IPS DF 6.9 (cell line): ENCODE measurements around the gene LYZL1.

Source experiments
- DNase-seq: peaks from one replicate; pipeline ENCODE4 v3.0.0-alpha.2; 2013; ENCODE audit warnings: low read depth, low spot score
- H3K27ac ChIP-seq: one replicate; pipeline ENCODE4 v1.5.1; 2013; ENCODE audit warnings: low read length, control low read depth
- H3K27me3 ChIP-seq: 2 replicates; pipeline ENCODE4 v1.6.1; 2013; ENCODE audit warnings: mild to moderate bottlenecking, low read length; ENCODE audit not compliant: control insufficient read depth, insufficient read depth
- H3K36me3 ChIP-seq: 2 replicates; pipeline ENCODE4 v1.6.1; 2013; ENCODE audit warnings: low read length; ENCODE audit not compliant: control insufficient read depth, insufficient read depth
- H3K4me1 ChIP-seq: 2 replicates; pipeline ENCODE4 v1.6.1; 2013; ENCODE audit warnings: low read length; ENCODE audit not compliant: control insufficient read depth, insufficient read depth
- H3K4me3 ChIP-seq: 2 replicates; pipeline ENCODE4 v1.5.1; 2013; ENCODE audit warnings: mild to moderate bottlenecking, low read length
- H3K9me3 ChIP-seq: 2 replicates; pipeline ENCODE4 v1.6.1; 2013; ENCODE audit warnings: low read length, inconsistent platforms; ENCODE audit not compliant: control insufficient read depth, insufficient read depth
- WGBS: extraction: QIAGEN DNeasy Blood & Tissue Kit; methylation state at CpG from one replicate; pipeline ENCODE4 v1.1.7; 2013; ENCODE audit warnings: mixed read lengths, missing lambda C conversion rate; ENCODE audit not compliant: insufficient read length, insufficient coverage; 5-methylcytosine and 5-hydroxymethylcytosine counted together

Gene LYZL1

DNA sequence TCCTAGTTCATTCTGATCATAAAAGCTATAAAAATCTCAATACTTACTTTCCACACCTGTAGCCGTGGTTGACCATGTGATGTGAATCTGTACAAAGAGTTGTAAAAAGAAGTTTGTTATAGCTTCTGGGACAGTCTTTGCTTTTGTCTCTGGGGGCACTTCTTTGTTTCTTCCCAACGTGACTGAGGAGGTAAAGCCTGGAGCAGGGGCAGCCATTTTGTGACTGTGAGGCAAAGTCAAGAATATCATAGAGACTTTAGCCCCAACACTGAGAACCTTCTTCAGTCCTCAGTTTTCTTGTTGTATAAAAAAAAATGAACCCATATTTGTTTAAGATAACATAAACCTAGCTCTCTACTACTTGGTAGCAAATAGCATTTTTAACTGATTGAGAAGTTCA lies 29.4 kb upstream of the LYZL1 start:
- Histone ChIP-seq H3K27ac (no peak overlapping the region), H3K27me3 (no peaks in the 10 kb centered on the region), H3K4me3 (no peak overlapping the region), H3K36me3 (no peaks in the 10 kb centered on the region), H3K4me1 (peaks cover 1% of the 10 kb centered on the region; the same call in 1 of the 2 replicates), H3K9me3 (no peaks in the 10 kb centered on the region)
- no peak for DNase-seq
- WGBS, result no CpG with 5 or more reads among the region's 2 CpGs

DNA sequence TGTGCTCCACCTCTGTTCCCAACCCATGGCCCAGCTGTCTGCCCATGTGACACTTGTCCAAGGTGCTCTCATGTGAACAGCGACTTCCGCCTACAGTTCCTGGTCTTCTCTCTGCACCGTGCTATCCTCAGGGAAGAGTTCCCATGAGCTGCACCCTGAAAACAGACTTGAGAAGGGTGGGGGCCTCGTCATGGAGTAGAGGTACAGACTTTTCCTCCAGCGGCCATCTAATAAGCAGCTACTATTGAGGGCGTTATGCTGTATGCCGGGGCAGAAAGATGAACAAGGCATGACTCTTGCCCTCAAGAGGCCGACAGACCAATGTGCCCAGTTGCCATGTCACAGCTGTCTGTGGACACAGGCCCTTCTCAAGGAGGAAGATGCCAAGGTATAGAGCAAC lies 25.4 kb upstream of the LYZL1 start:
- DNase-seq, result no peak
- H3K4me1 ChIP-seq, result peaks cover 1% of the 10 kb centered on the region; the same call in 1 of the 2 replicates
- H3K27ac ChIP-seq, result no peak overlapping the region
- H3K4me3 ChIP-seq, result no peak overlapping the region
- H3K27me3 ChIP-seq, result no peaks in the 10 kb centered on the region
- WGBS, result no CpG with 5 or more reads among the region's 8 CpGs
- H3K9me3 ChIP-seq, result no peaks in the 10 kb centered on the region
- H3K36me3 ChIP-seq, result no peaks in the 10 kb centered on the region

DNA sequence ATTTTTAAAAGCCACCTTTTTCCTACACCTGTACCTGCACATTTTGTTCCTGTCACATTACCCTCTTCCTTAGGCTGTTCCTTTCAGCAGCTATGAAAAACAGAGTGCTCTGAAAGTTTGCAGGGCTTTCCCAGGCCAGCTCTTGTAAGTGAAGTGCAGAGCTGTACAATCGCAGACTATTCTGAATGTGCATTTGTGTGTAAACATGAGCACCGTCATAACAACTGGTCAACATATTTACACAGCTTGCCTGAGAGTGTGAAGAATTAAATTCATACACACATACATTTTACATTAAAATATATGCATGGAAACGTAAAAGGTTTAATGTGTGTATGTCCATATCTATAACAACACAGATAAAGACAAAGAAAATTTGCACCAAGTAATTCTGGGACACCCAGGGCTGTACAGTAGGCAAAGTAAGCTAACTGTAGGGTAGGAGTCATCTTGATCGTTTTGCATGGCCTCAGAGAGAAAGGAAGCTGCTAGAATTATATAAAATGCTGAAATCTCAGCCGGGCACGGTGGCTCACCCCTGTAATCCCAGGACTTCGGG lies 23.6 kb upstream of the LYZL1 start:
- no peaks in the 10 kb centered on the region for H3K27me3 ChIP-seq
- DNase-seq, result no peak
- peaks cover 1% of the 10 kb centered on the region; the same call in 1 of the 2 replicates for H3K4me1 ChIP-seq
- no peaks in the 10 kb centered on the region for H3K36me3 ChIP-seq
- no peak overlapping the region for H3K27ac ChIP-seq
- no peak overlapping the region for H3K4me3 ChIP-seq
- no peaks in the 10 kb centered on the region for H3K9me3 ChIP-seq
- no CpG with 5 or more reads among the region's 7 CpGs for WGBS

DNA sequence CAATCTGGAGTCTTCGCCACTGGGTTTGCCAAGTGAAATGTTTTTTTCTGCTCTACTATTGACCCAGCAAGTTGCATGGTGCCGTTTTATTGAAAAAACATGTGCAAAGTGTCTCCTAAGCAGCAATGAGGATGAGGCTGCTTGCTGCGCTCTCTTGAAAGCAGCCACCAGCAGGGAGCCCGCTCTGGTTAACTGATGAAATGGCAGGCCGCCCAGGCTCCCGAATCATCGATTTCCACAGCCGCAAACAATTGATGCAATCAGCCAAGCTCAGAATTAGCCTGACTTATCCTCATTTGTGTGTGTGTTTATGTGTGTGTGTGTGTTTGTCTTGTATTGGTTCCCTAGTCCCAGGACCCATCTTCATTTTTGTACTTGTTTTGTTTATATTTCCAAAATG lies 22.2 kb upstream of the LYZL1 start:
- Histone ChIP-seq H3K27ac (no peak overlapping the region), H3K9me3 (no peaks in the 10 kb centered on the region), H3K36me3 (no peaks in the 10 kb centered on the region), H3K4me1 (0 out of 2 replicates have a peak, but pooled peaks cover 1% of the 10 kb centered on the region), H3K27me3 (no peaks in the 10 kb centered on the region), H3K4me3 (no peak overlapping the region)
- WGBS, result no CpG with 5 or more reads among the region's 8 CpGs
- peak; percentile 11 for DNase-seq

DNA sequence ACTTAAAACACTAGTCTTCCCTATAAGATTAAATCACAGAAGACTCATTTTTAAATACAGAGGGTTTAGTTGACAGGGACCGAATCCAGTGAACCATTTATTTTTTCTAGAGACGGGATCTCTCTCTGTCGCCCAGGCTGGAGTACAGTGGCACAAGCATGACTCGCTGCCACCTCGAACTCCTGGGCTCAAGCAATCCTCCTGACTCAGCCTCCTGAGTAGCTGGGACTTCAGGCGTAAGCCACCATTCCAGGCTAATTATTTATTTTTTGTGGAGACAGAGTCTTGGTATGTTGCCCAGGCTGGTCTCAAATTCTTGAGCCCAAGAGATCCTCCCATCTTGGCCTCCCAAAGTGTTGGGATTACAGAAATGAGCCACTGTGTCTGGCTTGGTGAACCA lies 20.9 kb upstream of the LYZL1 start:
- no peaks in the 10 kb centered on the region for H3K9me3 ChIP-seq
- H3K27me3 ChIP-seq, result no peaks in the 10 kb centered on the region
- no CpG with 5 or more reads among the region's 6 CpGs for WGBS
- no peak overlapping the region for H3K27ac ChIP-seq
- no peak overlapping the region for H3K4me3 ChIP-seq
- no peak for DNase-seq
- H3K4me1 ChIP-seq, result 0 out of 2 replicates have a peak, but pooled peaks cover 1% of the 10 kb centered on the region
- no peaks in the 10 kb centered on the region for H3K36me3 ChIP-seq

DNA sequence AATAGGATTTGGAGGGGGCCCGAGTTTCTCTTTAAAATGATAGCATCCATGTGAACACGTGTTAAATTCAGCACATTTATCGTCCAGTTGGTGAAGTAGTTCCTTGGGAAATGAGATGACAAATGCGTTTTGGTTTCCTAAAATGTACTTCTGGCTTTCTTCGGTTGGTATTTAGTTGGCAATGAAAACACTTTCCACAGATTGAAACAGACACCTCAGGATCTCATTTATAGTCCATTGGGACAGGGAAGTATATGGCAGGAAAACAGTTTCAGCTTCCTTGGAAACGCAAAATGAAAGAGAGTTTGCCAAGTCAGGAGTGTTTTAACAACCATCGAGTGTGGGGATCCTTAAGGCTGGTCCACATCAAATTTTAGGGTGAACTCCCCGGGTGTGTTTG lies 19.4 kb upstream of the LYZL1 start:
- H3K9me3 ChIP-seq, result no peaks in the 10 kb centered on the region
- no CpG with 5 or more reads among the region's 8 CpGs for WGBS
- H3K27ac ChIP-seq, result no peak overlapping the region
- no peaks in the 10 kb centered on the region for H3K36me3 ChIP-seq
- H3K4me3 ChIP-seq, result no peak overlapping the region
- 0 out of 2 replicates have a peak, but pooled peaks cover 1% of the 10 kb centered on the region for H3K4me1 ChIP-seq
- H3K27me3 ChIP-seq, result no peaks in the 10 kb centered on the region
- DNase-seq, result no peak

DNA sequence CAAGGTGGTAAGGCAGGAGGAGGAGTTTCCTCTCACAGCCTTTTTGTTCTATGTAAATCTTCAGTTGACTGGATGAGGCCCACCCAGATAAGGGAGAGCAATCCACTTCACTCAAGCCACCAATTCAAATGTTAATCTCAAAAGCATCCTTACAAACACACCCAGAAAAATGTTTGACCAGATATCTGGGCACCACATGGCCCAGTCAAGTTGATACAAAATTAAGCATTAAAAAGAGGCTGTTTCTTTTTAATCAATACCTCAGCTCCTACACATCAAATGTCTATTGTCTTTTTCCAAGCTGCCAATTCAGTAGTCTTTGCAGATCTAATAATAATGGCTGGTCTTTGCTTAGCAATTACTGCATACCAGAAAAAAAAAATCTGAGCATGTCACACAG lies 18.0 kb upstream of the LYZL1 start:
- no peaks in the 10 kb centered on the region for H3K27me3 ChIP-seq
- no peaks in the 10 kb centered on the region for H3K9me3 ChIP-seq
- H3K27ac ChIP-seq, result no peak overlapping the region
- 0 out of 2 replicates have a peak, but pooled peaks cover 1% of the 10 kb centered on the region for H3K4me1 ChIP-seq
- DNase-seq, result no peak
- H3K4me3 ChIP-seq, result no peak overlapping the region
- H3K36me3 ChIP-seq, result no peaks in the 10 kb centered on the region

DNA sequence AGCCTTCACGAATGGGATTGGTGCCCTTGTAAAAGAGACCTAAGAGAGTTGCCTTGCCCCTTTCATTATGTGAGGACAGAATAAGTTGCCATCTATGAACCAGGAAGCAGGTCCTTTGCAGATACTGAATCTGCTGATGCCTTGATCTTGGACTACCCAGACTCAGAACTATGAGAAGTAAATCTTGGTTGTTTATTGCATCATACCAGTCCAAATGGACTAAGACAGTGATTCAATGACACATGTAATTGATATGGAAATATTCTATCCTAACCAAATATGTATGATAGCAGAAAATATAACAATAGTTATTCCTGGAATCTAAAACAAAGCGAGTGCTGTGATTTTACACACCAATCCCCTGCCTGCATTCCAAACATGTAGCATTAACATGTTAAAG lies 17.0 kb upstream of the LYZL1 start:
- no peaks in the 10 kb centered on the region for H3K4me1 ChIP-seq
- DNase-seq, result no peak
- no peak overlapping the region for H3K4me3 ChIP-seq
- H3K36me3 ChIP-seq, result no peaks in the 10 kb centered on the region
- H3K9me3 ChIP-seq, result no peaks in the 10 kb centered on the region
- no peaks in the 10 kb centered on the region for H3K27me3 ChIP-seq
- no peak overlapping the region for H3K27ac ChIP-seq
- WGBS, result no CpG with 5 or more reads among the region's 2 CpGs

DNA sequence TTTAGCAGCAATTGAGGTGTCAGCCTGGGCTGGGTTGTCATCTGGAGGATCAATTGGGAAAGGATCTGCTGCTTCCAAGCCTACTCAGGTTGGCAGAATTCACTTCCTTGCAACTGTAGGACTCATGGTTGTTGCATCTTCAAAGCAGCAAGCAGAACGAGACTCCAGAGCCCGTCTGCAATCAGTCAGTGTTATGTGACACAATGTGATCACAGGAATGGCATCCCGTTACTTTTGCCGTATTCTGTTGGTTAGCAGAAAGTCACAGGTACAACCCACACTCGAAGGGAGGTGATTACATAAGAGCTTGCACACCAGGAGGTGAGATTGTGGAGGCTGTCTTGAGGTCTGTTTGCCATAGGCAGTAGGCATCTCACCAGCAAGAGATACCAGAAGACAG lies 15.4 kb upstream of the LYZL1 start:
- DNase-seq, result no peak
- H3K27me3 ChIP-seq, result no peaks in the 10 kb centered on the region
- H3K27ac ChIP-seq, result no peak overlapping the region
- H3K9me3 ChIP-seq, result no peaks in the 10 kb centered on the region
- no peak overlapping the region for H3K4me3 ChIP-seq
- H3K4me1 ChIP-seq, result no peaks in the 10 kb centered on the region
- no peaks in the 10 kb centered on the region for H3K36me3 ChIP-seq
- no CpG with 5 or more reads among the region's 5 CpGs for WGBS

DNA sequence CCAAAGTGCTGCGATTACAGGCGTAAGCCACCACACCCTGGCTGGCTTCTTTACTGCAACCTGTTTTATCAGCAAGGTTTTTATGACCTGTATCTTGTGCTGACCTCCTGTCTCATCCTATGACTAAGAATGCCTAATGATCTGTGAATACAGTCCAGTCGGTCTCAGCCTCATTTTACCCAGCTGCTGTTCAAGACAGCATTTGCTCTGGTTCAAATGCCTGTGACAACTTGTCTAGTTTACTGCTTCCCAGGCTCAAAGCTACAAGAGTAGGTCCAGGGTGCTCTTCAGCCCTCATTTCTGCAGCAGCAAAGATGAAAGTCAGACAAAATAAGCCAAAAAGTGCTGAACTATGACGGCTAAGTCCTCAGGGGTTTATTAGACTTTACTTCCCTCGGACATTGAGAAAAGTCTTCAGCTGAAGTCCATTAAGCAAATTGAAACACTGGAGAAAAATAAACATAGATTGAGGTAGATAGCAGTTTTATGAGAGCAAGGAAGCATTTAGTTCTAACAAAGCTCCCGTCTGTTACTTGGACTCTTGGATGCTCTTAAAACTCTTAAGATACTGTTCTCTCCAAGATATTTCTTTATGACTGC lies 12.5 kb upstream of the LYZL1 start:
- no peak overlapping the region for H3K4me3 ChIP-seq
- no peaks in the 10 kb centered on the region for H3K36me3 ChIP-seq
- H3K27ac ChIP-seq, result no peak overlapping the region
- no peaks in the 10 kb centered on the region for H3K27me3 ChIP-seq
- no peaks in the 10 kb centered on the region for H3K4me1 ChIP-seq
- no CpG with 5 or more reads among the region's 6 CpGs for WGBS
- DNase-seq, result no peak
- no peaks in the 10 kb centered on the region for H3K9me3 ChIP-seq

DNA sequence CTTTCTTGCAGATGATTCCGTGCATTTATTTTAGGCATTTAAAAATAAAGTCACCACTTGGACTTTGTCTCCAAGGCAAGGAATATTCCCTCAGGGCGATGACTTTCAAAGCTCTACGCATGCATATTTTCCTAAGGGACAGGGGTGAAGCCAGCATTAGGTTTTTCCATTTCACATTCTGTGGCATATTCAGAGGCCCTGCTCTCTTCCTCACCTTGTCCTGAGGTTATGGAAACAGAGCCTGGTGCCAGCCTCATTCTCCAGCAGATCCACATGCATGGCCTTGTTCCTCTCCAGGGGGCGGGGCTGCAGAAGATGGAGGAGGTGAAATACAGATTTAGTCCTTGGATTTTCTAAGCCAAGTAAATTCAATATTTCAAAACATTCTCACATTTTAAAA lies 11.6 kb upstream of the LYZL1 start:
- Histone ChIP-seq H3K36me3 (no peaks in the 10 kb centered on the region), H3K4me1 (no peaks in the 10 kb centered on the region), H3K9me3 (no peaks in the 10 kb centered on the region), H3K27me3 (no peaks in the 10 kb centered on the region), H3K27ac (no peak overlapping the region), H3K4me3 (no peak overlapping the region)
- no peak for DNase-seq
- WGBS, result no CpG with 5 or more reads among the region's 4 CpGs
